ENCODE results near the gene TTLL8. TPM values are rescaled to one million over a fixed set of nuclear protein-coding genes. Genes with fewer than 3 reads are reported as not detected.

TTLL8 gene
- total and polyA plus RNA-seq, 2 donors (not counting 1 experiment from before 2014, with no cell fraction given): not detected

GRCh38 chr22:50022171-50022819 is 35.8 kb downstream of the TTLL8 start:
- H4K20me1 ChIP-seq (ENCODE audit: control insufficient read depth, extremely low read depth, insufficient read depth, low read length): no peaks in the 10 kb centered on the region
- no peak overlapping the region for H3K9ac ChIP-seq (ENCODE audit: insufficient read depth, low read length)
- H3K4me2 ChIP-seq (ENCODE audit: extremely low read depth, insufficient read depth, low read length): no peak overlapping the region
- no peak for TF ChIP-seq CTCF (conservative IDR thresholded peaks at IDR 0.05 in 1 of 2, IDR thresholded peaks at IDR 0.05 in 1 of 2; ENCODE audit: low read depth in 1 of 2, low read length in 2 of 2)
- no peaks in the 10 kb centered on the region for H3K4me1 ChIP-seq (ENCODE audit: control insufficient read depth, extremely low read depth, insufficient read depth, low read length)
- no peaks in the 10 kb centered on the region for H3K36me3 ChIP-seq (ENCODE audit: control insufficient read depth, insufficient read depth, low read length)
- no peak overlapping the region for H2AFZ ChIP-seq (ENCODE audit: low read length)
- H3K4me3 ChIP-seq (replicated peaks in 1 of 4; ENCODE audit: control extremely low read depth in 1 of 4, insufficient read depth in 1 of 4, low read depth in 3 of 4, low read length in 4 of 4): no peak overlapping the region
- no peak overlapping the region for H3K27ac ChIP-seq (ENCODE audit: insufficient read depth, low read length)
- DNase-seq (ENCODE audit: low read depth in 2 of 2): no peak
- H3K27me3 ChIP-seq (ENCODE audit: control insufficient read depth, insufficient read depth, low read length): peaks cover 9% of the 10 kb centered on the region
- no peaks in the 10 kb centered on the region for H3K79me2 ChIP-seq (ENCODE audit: control insufficient read depth, insufficient read depth, low read length)
- H3K9me3 ChIP-seq (ENCODE audit: control insufficient read depth, insufficient read depth, low read depth, low read length): no peaks in the 10 kb centered on the region

GRCh38 chr22:50020606-50021005 is 37.5 kb downstream of the TTLL8 start:
- Histone ChIP-seq H3K4me2 (ENCODE audit: extremely low read depth, insufficient read depth, low read length) (no peak overlapping the region), H3K36me3 (ENCODE audit: control insufficient read depth, insufficient read depth, low read length) (no peaks in the 10 kb centered on the region), H3K9me3 (ENCODE audit: control insufficient read depth, insufficient read depth, low read depth, low read length) (no peaks in the 10 kb centered on the region), H4K20me1 (ENCODE audit: control insufficient read depth, extremely low read depth, insufficient read depth, low read length) (no peaks in the 10 kb centered on the region), H3K27me3 (ENCODE audit: control insufficient read depth, insufficient read depth, low read length) (peaks cover 9% of the 10 kb centered on the region), H2AFZ (ENCODE audit: low read length) (no peak overlapping the region), H3K79me2 (ENCODE audit: control insufficient read depth, insufficient read depth, low read length) (no peaks in the 10 kb centered on the region), H3K27ac (ENCODE audit: insufficient read depth, low read length) (no peak overlapping the region), H3K4me3 (replicated peaks in 1 of 4; ENCODE audit: control extremely low read depth in 1 of 4, insufficient read depth in 1 of 4, low read depth in 3 of 4, low read length in 4 of 4) (no peak overlapping the region), H3K4me1 (ENCODE audit: control insufficient read depth, extremely low read depth, insufficient read depth, low read length) (no peaks in the 10 kb centered on the region), H3K9ac (ENCODE audit: insufficient read depth, low read length) (no peak overlapping the region)
- no peak for TF ChIP-seq CTCF (conservative IDR thresholded peaks at IDR 0.05 in 1 of 2, IDR thresholded peaks at IDR 0.05 in 1 of 2; ENCODE audit: low read depth in 1 of 2, low read length in 2 of 2)
- TF ChIP-seq EZH2 (IDR thresholded peaks at IDR 0.05; ENCODE audit: low read length, missing control alignments): no peak
- DNase-seq (ENCODE audit: low read depth in 2 of 2): no peak

- Histone ChIP-seq H3K4me1 (ENCODE audit: control insufficient read depth, extremely low read depth, insufficient read depth, low read length) (no peaks in the 10 kb centered on the region), H3K36me3 (ENCODE audit: control insufficient read depth, insufficient read depth, low read length) (no peaks in the 10 kb centered on the region), H3K4me2 (ENCODE audit: extremely low read depth, insufficient read depth, low read length) (no peak overlapping the region), H3K79me2 (ENCODE audit: control insufficient read depth, insufficient read depth, low read length) (no peaks in the 10 kb centered on the region), H2AFZ (ENCODE audit: low read length) (no peak overlapping the region), H3K9ac (ENCODE audit: insufficient read depth, low read length) (no peak overlapping the region), H3K9me3 (ENCODE audit: control insufficient read depth, insufficient read depth, low read depth, low read length) (no peaks in the 10 kb centered on the region), H3K27ac (ENCODE audit: insufficient read depth, low read length) (no peak overlapping the region), H3K4me3 (replicated peaks in 1 of 4; ENCODE audit: control extremely low read depth in 1 of 4, insufficient read depth in 1 of 4, low read depth in 3 of 4, low read length in 4 of 4) (no peak overlapping the region), H3K27me3 (ENCODE audit: control insufficient read depth, insufficient read depth, low read length) (peaks cover 16% of the 10 kb centered on the region), H4K20me1 (ENCODE audit: control insufficient read depth, extremely low read depth, insufficient read depth, low read length) (no peaks in the 10 kb centered on the region)
- TF ChIP-seq EZH2 (IDR thresholded peaks at IDR 0.05; ENCODE audit: low read length, missing control alignments): no peak
- no peak for TF ChIP-seq CTCF (conservative IDR thresholded peaks at IDR 0.05 in 1 of 2, IDR thresholded peaks at IDR 0.05 in 1 of 2; ENCODE audit: low read depth in 1 of 2, low read length in 2 of 2)
- no peak for DNase-seq (ENCODE audit: low read depth in 2 of 2)
These were observed 38.8 kb downstream of the TTLL8 start for GRCh38 chr22:50019316-50019715.

Measured in fibroblast of lung (primary cell).